Measurements from ENCODE around the gene CALML3. TPM values are rescaled to one million over a fixed set of nuclear protein-coding genes. Genes with fewer than 3 reads are reported as not detected.

Gene CALML3
- total RNA-seq, 1 donor from 2014 or later, result 9.8 TPM

DNA sequence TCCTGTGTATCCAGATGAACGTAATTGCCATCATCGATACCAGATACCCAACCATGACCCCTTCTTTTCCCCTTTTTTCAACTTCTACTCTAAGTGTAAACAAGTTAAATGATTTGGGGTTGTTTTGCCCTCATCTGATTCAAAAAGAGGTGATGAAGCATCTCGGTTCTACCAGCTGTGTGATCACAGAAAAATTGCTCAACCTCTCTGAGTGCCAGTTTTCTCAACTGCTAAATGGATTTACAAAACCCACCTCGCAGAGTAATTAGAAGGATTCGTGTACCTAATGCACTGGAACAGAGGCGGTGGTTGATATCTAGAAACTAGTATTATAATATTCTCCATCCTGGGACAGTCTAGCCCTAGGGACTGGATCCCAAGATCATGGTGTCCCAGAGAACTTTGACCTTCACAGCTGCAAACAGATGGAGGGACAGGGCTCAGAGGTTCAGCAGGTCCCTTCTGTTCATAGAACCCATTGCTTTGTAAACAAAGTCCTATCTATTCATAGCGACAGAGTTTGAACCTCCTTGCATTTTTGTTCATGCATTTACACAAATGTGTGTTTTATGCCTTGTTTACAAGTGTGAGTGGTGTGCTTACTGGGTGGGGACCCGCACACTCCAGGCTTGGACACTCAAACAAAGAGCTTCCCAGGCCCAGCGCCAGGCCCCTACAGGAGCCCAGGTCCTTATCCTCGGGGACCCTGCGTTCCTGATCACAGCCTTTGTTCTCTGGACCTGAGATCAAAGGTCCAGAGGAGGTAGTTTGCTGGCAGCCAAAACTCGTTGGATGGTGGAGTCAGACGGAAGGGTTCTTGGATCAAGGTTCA lies 46.4 kb downstream of the CALML3 start:
- no peak for DNase-seq

DNA sequence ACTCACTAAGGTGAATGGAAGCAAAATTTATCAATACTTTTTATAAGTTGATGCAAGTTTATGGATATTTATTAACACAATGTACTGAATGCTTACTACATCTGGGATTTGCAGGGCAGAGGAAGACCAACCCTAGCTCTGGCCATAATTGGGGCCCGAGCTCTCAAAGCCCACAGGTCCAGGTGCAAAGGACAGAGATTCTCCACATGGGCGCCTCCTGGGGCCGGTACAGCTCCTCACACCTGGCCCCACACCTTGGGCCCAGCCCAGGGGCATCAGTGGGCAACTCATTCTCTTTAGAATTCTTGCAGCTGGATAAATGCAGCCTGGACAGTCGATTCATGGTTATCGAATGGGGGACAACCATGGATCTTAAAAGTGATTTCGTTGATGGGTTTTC lies 47.1 kb downstream of the CALML3 start:
- DNase-seq, result no peak

DNA sequence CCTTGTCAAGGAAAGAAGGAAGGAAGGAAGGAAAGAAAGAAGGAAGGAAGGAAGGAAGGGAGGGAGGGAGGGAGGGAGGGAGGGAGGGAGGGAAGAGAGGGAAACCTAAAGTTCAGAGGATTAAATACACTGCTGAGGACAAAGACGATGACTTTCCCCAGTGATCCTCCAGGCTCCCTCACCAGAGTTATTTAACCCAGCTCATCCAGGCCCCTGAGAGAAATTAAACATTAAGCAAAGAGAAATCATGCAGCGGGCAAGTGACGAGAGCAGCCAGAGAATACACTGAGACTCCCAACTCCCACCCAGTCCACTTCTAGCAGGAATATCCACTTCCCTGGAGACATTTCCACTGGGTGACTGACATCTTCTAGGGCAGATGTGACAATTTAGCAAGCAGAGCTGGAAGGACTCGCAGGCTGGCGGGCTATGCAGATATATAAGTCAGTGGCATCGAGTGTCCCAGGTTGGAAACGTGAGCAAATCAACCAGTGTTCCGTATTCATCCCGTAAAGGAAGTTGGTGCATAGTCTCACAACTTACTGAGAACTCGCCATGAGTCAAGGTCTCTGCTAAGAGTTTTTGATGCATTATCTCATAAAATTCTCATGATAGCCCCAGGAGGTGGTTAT lies 48.7 kb downstream of the CALML3 start:
- no peak for DNase-seq

DNA sequence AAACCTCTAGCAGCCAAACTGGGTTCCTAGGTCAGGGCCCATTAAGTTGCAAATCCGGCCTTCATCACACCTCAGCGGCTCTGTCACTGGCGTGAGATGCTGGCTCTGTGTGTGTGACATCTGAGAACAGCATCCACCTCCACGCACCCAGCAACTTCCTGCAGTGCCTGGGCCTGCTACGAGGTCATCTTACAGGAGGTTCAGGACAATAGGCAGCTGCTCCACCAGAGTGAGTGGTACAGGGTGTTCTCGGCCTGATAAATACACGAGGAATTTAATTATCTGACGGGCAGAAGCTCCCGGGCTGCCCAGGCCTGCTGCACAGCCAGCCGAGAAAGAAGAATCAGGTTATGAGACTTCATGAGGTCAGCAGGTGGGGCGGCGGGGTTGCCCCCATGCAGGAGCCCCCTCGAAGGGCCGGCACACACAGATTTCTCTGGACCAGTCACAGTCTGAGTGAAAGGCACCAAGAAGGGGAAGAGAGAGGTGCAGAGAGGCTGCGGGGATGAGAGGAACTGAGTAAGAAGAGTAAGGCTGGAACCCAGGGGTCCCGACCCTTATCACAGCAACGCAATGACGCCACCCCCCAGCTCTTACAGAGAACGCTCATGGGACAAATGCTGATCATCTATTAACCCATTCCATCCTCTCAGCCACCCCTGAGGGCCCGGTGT lies 49.3 kb downstream of the CALML3 start:
- DNase-seq, result no peak

DNA sequence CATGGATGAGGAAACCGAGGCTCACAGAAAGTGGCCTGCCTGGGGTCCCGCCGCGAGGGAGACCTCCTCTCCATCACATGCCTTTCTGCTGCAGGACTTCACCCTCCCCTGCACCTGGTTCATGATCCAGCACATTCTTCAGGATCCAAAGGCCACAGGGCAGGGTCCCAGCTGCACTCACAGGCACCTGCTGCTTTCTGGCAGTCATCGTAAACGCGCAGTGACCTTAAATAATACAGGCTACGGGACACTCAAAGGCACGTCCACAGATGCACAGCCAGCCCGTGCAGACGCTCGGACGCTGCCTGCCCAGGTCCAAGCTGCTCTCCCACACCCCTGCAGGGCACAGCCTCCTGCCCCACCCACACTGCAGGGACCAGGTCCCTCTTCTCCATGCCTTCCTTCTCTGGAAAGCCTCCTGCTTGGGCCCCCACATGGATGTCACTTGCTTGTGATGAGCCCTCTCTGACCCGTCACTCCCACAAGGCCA lies 49.9 kb downstream of the CALML3 start:
- no peak for DNase-seq

DNA sequence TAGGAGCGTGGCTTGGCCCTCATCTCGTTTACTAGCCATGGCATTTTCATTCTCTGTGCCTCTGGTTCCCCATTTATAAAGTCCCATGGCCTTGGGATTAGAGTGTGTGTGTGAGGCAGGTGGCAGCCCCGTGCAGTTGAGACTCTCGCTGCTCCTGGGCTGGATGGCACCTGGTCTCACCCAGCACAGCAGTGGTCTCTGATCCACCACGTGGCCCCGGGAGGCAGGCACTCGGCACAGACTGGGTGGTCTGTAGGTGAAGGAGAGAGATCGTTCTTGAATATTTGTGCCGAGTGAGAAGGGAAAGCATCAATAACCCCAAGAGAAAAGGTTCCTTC lies 50.4 kb downstream of the CALML3 start:
- DNase-seq, result no peak

DNA sequence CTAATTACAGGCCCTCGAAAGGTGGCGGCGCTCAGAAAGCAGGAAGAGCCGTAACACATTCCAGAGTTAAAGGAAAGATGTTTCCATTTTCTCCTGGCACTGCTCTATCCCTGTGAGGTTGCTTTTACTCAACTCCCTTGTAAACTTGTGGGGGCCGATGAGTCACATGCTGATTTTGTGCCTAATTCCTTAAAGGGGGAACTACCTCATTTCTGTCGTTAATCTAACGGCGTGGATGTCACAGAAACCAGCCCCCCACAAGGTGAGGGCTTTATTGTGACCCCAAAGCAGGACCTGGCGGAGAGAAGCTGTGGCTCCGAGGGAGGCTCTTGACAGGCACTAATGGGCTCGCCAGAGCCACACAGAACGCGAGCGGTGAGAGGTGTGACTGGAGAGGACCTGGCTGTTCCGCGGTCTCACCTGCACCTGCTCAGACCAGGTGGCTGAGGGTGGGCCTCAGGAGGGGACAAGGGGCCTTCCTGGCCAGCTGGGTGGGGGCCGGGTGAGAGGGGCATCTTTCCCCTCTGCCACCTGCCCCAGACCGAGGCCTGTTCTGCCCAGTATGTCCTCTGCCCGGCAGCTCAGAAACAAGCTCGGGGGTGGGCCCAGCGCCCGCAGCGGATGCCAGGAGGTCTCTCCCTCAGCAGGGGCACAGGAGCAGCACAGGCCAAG lies 50.9 kb downstream of the CALML3 start:
- peak; percentile 52 for DNase-seq

DNA sequence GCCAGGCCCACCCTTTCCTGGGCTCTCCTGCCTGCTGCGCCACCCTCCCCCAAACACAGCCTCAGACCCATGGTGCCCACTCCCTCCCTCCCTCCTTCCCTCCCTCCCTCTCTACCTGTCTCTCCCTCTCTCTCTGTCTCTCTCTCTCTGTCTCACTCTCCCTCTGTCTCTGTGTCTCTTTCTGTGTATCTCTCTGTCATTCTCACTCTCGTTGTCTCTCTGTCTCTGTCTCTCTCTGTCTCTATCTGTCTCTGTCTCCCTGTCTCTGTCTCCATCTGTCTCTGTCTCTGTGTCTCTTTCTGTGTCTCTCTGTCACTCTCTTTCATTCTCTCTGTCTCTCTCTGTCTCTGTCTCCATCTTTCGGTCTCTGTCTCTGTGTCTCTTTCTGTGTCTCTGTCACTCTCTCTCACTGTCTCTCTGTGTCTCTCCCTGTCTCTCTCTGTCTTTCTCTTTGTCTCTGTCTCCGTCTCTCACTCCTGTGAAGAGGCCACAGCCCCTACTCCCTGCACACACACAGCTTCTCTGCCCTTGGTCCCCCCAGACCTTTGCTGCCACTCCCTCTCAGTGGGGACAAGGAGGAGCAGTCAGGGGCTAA lies 51.5 kb downstream of the CALML3 start:
- no peak for DNase-seq

Other genes starting within 250 kb of the CALML3 start
- not detected for gene UCN3, start 160.0 kb upstream of the CALML3 start, total RNA-seq
- 0.20 TPM for gene TUBAL3, start 120.1 kb upstream of the CALML3 start, total RNA-seq
- gene NET1, start 112.4 kb upstream of the CALML3 start, total RNA-seq, result 145 TPM
- 133 TPM for gene CALML5, start 25.4 kb upstream of the CALML3 start, total RNA-seq
- 6.7 TPM for gene ASB13, start 141.6 kb downstream of the CALML3 start, total RNA-seq
- 80.8 TPM for gene TASOR2, start 159.9 kb downstream of the CALML3 start, total RNA-seq

All from skin of body (tissue), 2 donors.